PC-3 (cell line): ENCODE measurements around the gene ZNF777. TPM values are rescaled to one million over a fixed set of nuclear protein-coding genes. Genes with fewer than 3 reads are reported as not detected.

Experiments
- ATAC-seq: fragments of 200-7000 bp; cut with Tn5 transposase; 2 replicates; pipeline ENCODE4 v1.9.1; 2020; ENCODE audit warnings: mild to moderate bottlenecking, moderate library complexity
- BruUV-seq: library from RNA; stranded (reverse); fragments of 400-500 nt; replicated peaks from 2 replicates; lab custom pipeline; 2021; lab: Mats Ljungman, UMichigan
- CTCF ChIA-PET: fragments of 300-600 bp; sonication (Branson Sonifier 250); formaldehyde crosslinking; loops from one replicate; lab custom pipeline; 2022; ENCODE audit warnings: antibody characterized with exemption; lab: Charles Lee
- POLR2A ChIA-PET: fragments of 300-600 bp; sonication (Branson Sonifier 250); formaldehyde crosslinking; loops from one replicate; lab custom pipeline; 2022; ENCODE audit warnings: antibody characterized with exemption; ENCODE audit not compliant: unreplicated experiment; lab: Charles Lee
- DNase-seq: peaks from one replicate; pipeline ENCODE4 v3.0.0-alpha.2; 2015
- H2AFZ ChIP-seq: fragments of 300-600 bp; sonication (generic); 2 replicates; pipeline ENCODE4 v1.6.0; 2016; ENCODE audit warnings: antibody characterized with exemption, low read length
- H3F3A ChIP-seq: fragments of 300-600 bp; sonication (generic); one replicate; pipeline ENCODE4 v1.6.0; 2017; ENCODE audit warnings: antibody characterized with exemption, low read length, control low read depth, mild to moderate bottlenecking; ENCODE audit not compliant: unreplicated experiment
- H3K27ac ChIP-seq: fragments of 300-600 bp; sonication (generic); 2 replicates; pipeline ENCODE4 v1.5.1; 2016; ENCODE audit warnings: mild to moderate bottlenecking, low read length
- H3K27me3 ChIP-seq: fragments of 300-600 bp; sonication (generic); 2 replicates; pipeline ENCODE4 v1.6.1; 2016; ENCODE audit warnings: low read length, mixed read lengths
- H3K36me3 ChIP-seq: fragments of 300-600 bp; sonication (generic); 2 replicates; pipeline ENCODE4 v1.6.1; 2016; ENCODE audit warnings: low read depth, mixed run types, low read length, mixed read lengths
- H3K4me1 ChIP-seq: fragments of 300-600 bp; sonication (generic); 2 replicates; pipeline ENCODE4 v1.5.1; 2016; ENCODE audit warnings: low read length; ENCODE audit not compliant: insufficient read depth
- H3K4me2 ChIP-seq: fragments of 300-600 bp; sonication (generic); 2 replicates; pipeline ENCODE4 v1.6.0; 2016; ENCODE audit warnings: low read length
- H3K4me3 ChIP-seq: fragments of 300-600 bp; sonication (generic); 2 replicates; pipeline ENCODE4 v1.5.1; 2016; ENCODE audit warnings: mild to moderate bottlenecking, low read length, mixed read lengths
- H3K79me2 ChIP-seq: fragments of 300-600 bp; sonication (generic); 2 replicates; pipeline ENCODE4 v1.6.1; 2017; ENCODE audit warnings: low read length, mixed read lengths
- H3K9ac ChIP-seq: fragments of 300-600 bp; sonication (generic); 2 replicates; pipeline ENCODE4 v1.6.0; 2016; ENCODE audit warnings: mild to moderate bottlenecking, low read length
- H3K9me2 ChIP-seq: fragments of 300-600 bp; sonication (generic); replicated peaks from 2 replicates; pipeline ENCODE4 v1.6.1; 2016; ENCODE audit warnings: mixed run types, low read length, mixed read lengths
- H3K9me3 ChIP-seq: fragments of 300-600 bp; sonication (generic); 2 replicates; pipeline ENCODE4 v1.6.1; 2016; ENCODE audit warnings: low read length, mixed read lengths
- H4K20me1 ChIP-seq: fragments of 300-600 bp; sonication (generic); 2 replicates; pipeline ENCODE4 v1.6.1; 2016; ENCODE audit warnings: low read length, mixed read lengths
- EZH2 ChIP-seq: fragments of 300-600 bp; sonication (generic); IDR thresholded peaks from one replicate; pipeline ENCODE4 v1.6.1; 2017; ENCODE audit warnings: antibody characterized with exemption, mild to moderate bottlenecking, low read length; ENCODE audit not compliant: unreplicated experiment
- EZH2phosphoT487 ChIP-seq: fragments of 300-600 bp; sonication (generic); IDR thresholded peaks from 2 replicates; pipeline ENCODE4 v1.6.1; 2018; ENCODE audit warnings: mild to moderate bottlenecking, antibody characterized with exemption, low read length, borderline replicate concordance
- intact Hi-C: fragments of 100-400 bp; cut with micrococcal nuclease; formaldehyde crosslinking; loops from 2 replicates; pipeline ENCODE4 v1.9.0; 2023
- total RNA-seq: library from RNA; depleted of rRNA; stranded (reverse); fragments of >200 nt; gene quantifications from 2 replicates; pipeline ENCODE4 v1.2.3, GENCODE V29; 2014
- TF ChIP-seq, protein P1 (sequence below): fragments of 300-600 bp; sonication (generic); conservative IDR thresholded peaks from 2 replicates; pipeline ENCODE4 v1.5.1; 2017; ENCODE audit warnings: antibody characterized with exemption, low read depth, mild to moderate bottlenecking, low read length

Gene ZNF777
- total RNA-seq, 1 experiment from 2014 or later = 9.9 TPM

DNA sequence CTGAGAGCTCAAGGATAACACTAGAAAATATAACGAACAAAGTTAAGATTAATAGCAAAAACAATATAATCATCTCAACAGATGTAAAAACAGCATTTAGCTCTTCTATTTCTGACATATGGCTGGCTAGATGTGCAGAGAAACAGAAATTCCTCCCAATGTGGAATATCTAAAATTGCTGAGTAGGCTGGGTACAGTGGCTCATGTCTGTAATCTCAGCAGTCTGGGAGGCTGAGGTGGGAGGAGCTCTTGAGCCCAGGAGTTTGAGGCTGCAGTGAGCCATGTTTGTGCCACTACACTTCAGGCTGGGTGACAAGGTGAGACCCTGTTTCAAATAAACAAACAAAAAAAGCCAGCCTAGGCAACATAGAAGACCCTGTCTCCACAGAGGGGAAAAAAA lies 18.7 kb upstream of the ZNF777 start:
- Histone ChIP-seq H3K9me2 (no peaks in the 10 kb centered on the region), H3K4me2 (no peak overlapping the region), H3K9me3 (no peaks in the 10 kb centered on the region), H3K9ac (no peak overlapping the region), H3K4me3 (no peak overlapping the region), H3K27me3 (no peaks in the 10 kb centered on the region), H3K4me1 (no peaks in the 10 kb centered on the region), H3F3A (no peaks in the 10 kb centered on the region), H3K27ac (no peak overlapping the region), H2AFZ (no peak overlapping the region), H3K79me2 (no peaks in the 10 kb centered on the region), H3K36me3 (peaks cover 11% of the 10 kb centered on the region; the same call in 1 of the 2 replicates), H4K20me1 (no peaks in the 10 kb centered on the region)
- ATAC-seq = no peak
- DNase-seq = no peak
- no TSS peak for BruUV-seq
- POLR2A ChIA-PET = no interaction called here
- CTCF ChIA-PET = no interaction called here
- TF ChIP-seq, protein P1, sequence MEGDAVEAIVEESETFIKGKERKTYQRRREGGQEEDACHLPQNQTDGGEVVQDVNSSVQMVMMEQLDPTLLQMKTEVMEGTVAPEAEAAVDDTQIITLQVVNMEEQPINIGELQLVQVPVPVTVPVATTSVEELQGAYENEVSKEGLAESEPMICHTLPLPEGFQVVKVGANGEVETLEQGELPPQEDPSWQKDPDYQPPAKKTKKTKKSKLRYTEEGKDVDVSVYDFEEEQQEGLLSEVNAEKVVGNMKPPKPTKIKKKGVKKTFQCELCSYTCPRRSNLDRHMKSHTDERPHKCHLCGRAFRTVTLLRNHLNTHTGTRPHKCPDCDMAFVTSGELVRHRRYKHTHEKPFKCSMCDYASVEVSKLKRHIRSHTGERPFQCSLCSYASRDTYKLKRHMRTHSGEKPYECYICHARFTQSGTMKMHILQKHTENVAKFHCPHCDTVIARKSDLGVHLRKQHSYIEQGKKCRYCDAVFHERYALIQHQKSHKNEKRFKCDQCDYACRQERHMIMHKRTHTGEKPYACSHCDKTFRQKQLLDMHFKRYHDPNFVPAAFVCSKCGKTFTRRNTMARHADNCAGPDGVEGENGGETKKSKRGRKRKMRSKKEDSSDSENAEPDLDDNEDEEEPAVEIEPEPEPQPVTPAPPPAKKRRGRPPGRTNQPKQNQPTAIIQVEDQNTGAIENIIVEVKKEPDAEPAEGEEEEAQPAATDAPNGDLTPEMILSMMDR = no peak
- TF ChIP-seq EZH2phosphoT487 = no peak
- no peak for TF ChIP-seq EZH2
- intact Hi-C loops = no loop called here

DNA sequence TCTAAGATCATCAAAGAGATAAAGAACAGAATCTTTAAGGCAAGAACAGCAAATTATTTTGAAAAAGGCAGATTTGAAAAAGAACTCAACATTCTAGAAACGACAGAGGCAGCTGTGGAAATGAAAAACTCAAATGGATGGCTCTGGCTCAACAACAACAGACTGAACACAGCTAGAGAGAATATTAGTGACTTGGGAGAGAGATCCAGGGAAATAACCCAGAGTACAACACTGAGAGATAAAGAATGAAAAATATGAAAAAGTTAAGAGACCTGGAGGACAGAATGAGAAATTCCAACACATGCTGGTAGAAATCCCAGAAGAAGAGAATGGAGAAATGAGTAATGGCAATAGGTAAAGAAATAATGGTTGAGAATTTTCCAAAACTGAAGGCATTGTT lies 17.9 kb upstream of the ZNF777 start:
- Histone ChIP-seq H3K4me1 (no peaks in the 10 kb centered on the region), H3K4me3 (no peak overlapping the region), H3K9me2 (no peaks in the 10 kb centered on the region), H3K27ac (no peak overlapping the region), H3K27me3 (no peaks in the 10 kb centered on the region), H3K36me3 (peaks cover 17% of the 10 kb centered on the region; the same call in 1 of the 2 replicates), H3K4me2 (no peak overlapping the region), H3K9me3 (no peaks in the 10 kb centered on the region), H2AFZ (no peak overlapping the region), H4K20me1 (no peaks in the 10 kb centered on the region), H3F3A (no peaks in the 10 kb centered on the region), H3K9ac (no peak overlapping the region), H3K79me2 (no peaks in the 10 kb centered on the region)
- TF ChIP-seq EZH2 (no peak), EZH2phosphoT487 (no peak)
- TF ChIP-seq, protein P1 = no peak
- CTCF ChIA-PET = no interaction called here
- no peak for ATAC-seq
- no peak for DNase-seq
- intact Hi-C loops = no loop called here
- no TSS peak for BruUV-seq
- POLR2A ChIA-PET = no interaction called here

DNA sequence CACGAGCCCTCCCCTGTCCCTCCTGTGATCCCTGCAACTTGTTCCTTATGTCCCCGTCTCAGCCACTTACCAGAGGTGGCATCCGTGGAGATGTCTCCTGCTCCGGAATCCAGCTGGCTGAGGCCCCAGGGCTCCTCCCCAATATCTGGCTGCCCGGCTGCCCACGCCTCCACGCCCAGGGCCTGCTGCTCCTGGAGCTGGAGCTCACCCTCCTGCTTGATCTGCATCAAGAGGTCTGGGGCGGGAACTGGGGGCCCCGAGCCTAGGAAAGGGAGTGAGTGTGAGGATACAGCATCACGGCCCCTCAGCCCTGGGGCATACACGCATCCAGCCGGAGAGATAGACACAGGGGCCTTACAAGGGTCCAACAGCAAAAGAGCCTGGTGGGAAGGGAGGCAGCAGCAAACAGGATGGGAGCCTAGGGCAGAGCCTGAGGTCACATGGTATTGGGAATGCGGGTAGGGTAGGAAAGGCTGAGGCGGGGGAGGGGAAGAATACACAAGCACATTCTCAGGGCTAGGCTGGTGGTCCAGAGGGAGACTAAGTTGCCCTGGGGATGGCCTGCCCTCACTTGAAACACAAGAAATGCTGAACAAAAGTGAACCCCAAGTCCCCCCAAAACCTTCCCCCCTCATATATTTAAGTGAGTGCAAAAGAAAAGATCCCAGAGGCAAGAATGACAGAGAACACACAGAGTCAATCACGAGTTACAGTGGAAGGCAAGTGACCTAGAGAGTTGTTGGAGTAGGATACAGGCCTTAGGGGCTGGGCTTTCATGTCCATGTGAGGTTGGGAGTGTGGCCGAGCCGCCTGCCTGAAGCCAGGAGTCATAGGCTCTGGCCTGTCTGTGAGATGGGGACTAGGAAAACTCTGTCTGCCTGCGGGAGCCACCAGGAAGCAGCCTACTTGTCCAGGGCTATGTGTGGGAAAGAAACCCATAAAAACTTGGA lies 16.9 kb upstream of the ZNF777 start:
- TF ChIP-seq EZH2 (no peak), EZH2phosphoT487 (no peak)
- TF ChIP-seq, protein P1 = no peak
- no peaks in the 10 kb centered on the region for H3K79me2 ChIP-seq
- H3K27ac ChIP-seq = no peak overlapping the region
- no peak for ATAC-seq
- no peaks in the 10 kb centered on the region for H3K9me2 ChIP-seq
- H3K9ac ChIP-seq = no peak overlapping the region
- no peak overlapping the region for H3K4me2 ChIP-seq
- H3K36me3 ChIP-seq = peaks cover 23% of the 10 kb centered on the region; the same call in 1 of the 2 replicates
- no peaks in the 10 kb centered on the region for H3K9me3 ChIP-seq
- BruUV-seq = no TSS peak
- no peak for DNase-seq
- no peak overlapping the region for H2AFZ ChIP-seq
- H3K27me3 ChIP-seq = no peaks in the 10 kb centered on the region
- ChIA-PET POLR2A (no interaction called here), CTCF (no interaction called here)
- intact Hi-C loops = no loop called here
- H4K20me1 ChIP-seq = no peaks in the 10 kb centered on the region
- no peaks in the 10 kb centered on the region for H3K4me1 ChIP-seq
- H3F3A ChIP-seq = no peaks in the 10 kb centered on the region
- no peak overlapping the region for H3K4me3 ChIP-seq
